A549 (cell line): ENCODE results near the gene CSNK2A1.

Source experiments
- CEBPB ChIP-seq, 2 experiments: fragments of >200 bp in 1 of 2; sonication (Bioruptor Twin) in 1 of 2; formaldehyde crosslinking in 1 of 2; IDR thresholded peaks; 2 replicates each; pipeline ENCODE4 v1.6.1; 2012 to 2016
- TF ChIP-seq, protein P1 (sequence below): fragments of >200 bp; sonication (Bioruptor Twin); formaldehyde crosslinking; IDR thresholded peaks from 3 replicates; pipeline ENCODE4 v1.5.1; 2016

GRCh38 chr20:433300-433975 is 110.2 kb downstream of the CSNK2A1 start:
- TF ChIP-seq, protein P1, sequence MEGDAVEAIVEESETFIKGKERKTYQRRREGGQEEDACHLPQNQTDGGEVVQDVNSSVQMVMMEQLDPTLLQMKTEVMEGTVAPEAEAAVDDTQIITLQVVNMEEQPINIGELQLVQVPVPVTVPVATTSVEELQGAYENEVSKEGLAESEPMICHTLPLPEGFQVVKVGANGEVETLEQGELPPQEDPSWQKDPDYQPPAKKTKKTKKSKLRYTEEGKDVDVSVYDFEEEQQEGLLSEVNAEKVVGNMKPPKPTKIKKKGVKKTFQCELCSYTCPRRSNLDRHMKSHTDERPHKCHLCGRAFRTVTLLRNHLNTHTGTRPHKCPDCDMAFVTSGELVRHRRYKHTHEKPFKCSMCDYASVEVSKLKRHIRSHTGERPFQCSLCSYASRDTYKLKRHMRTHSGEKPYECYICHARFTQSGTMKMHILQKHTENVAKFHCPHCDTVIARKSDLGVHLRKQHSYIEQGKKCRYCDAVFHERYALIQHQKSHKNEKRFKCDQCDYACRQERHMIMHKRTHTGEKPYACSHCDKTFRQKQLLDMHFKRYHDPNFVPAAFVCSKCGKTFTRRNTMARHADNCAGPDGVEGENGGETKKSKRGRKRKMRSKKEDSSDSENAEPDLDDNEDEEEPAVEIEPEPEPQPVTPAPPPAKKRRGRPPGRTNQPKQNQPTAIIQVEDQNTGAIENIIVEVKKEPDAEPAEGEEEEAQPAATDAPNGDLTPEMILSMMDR: no peak
- no peak for TF ChIP-seq CEBPB (IDR thresholded peaks at IDR 0.05)
